AG04449 (cell line): ENCODE measurements around the gene MAPT.

Experiments used
- CTCF ChIA-PET: fragments of 350-600 bp; formaldehyde crosslinking; extraction: SDS; loops from one replicate; lab custom pipeline; 2021; ENCODE audit warnings: antibody characterized with exemption; lab: Yijun Ruan, JAX
- POLR2A ChIA-PET: fragments of 400-600, 350-600 bp; formaldehyde crosslinking; extraction: SDS; loops from one replicate; lab custom pipeline; 2020; ENCODE audit warnings: antibody characterized with exemption, inconsistent platforms; lab: Yijun Ruan, JAX
- DNase-seq: peaks from one replicate; pipeline ENCODE4 v3.0.0-alpha.2; 2010; ENCODE audit warnings: low read depth, low spot score
- H3K4me3 ChIP-seq: 2 replicates; pipeline ENCODE4 v1.5.1; 2011; ENCODE audit warnings: low read depth, mild to moderate bottlenecking, control low read depth, low read length
- CTCF ChIP-seq: IDR thresholded peaks from one replicate; pipeline ENCODE4 v1.5.1; 2011; ENCODE audit warnings: mild to moderate bottlenecking, moderate library complexity, low read length, control low read depth, inconsistent platforms; ENCODE audit not compliant: insufficient read depth; ENCODE audit errors: missing control alignments

Gene MAPT

DNA sequence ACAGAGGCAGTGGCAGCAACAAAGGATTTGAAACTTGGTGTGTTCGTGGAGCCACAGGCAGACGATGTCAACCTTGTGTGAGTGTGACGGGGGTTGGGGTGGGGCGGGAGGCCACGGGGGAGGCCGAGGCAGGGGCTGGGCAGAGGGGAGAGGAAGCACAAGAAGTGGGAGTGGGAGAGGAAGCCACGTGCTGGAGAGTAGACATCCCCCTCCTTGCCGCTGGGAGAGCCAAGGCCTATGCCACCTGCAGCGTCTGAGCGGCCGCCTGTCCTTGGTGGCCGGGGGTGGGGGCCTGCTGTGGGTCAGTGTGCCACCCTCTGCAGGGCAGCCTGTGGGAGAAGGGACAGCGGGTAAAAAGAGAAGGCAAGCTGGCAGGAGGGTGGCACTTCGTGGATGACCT is 130.2 kb downstream of the MAPT start:
- CTCF ChIA-PET, result no interaction called here
- POLR2A ChIA-PET, result no interaction called here
- no peak for TF ChIP-seq CTCF
- no peak for DNase-seq
- no peak overlapping the region for H3K4me3 ChIP-seq

DNA sequence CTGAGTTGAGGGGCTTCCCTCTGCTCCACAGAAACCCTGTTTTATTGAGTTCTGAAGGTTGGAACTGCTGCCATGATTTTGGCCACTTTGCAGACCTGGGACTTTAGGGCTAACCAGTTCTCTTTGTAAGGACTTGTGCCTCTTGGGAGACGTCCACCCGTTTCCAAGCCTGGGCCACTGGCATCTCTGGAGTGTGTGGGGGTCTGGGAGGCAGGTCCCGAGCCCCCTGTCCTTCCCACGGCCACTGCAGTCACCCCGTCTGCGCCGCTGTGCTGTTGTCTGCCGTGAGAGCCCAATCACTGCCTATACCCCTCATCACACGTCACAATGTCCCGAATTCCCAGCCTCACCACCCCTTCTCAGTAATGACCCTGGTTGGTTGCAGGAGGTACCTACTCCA is 130.7 kb downstream of the MAPT start:
- ChIA-PET CTCF (no interaction called here), POLR2A (no interaction called here)
- TF ChIP-seq CTCF, result no peak
- DNase-seq, result no peak
- H3K4me3 ChIP-seq, result no peak overlapping the region

DNA sequence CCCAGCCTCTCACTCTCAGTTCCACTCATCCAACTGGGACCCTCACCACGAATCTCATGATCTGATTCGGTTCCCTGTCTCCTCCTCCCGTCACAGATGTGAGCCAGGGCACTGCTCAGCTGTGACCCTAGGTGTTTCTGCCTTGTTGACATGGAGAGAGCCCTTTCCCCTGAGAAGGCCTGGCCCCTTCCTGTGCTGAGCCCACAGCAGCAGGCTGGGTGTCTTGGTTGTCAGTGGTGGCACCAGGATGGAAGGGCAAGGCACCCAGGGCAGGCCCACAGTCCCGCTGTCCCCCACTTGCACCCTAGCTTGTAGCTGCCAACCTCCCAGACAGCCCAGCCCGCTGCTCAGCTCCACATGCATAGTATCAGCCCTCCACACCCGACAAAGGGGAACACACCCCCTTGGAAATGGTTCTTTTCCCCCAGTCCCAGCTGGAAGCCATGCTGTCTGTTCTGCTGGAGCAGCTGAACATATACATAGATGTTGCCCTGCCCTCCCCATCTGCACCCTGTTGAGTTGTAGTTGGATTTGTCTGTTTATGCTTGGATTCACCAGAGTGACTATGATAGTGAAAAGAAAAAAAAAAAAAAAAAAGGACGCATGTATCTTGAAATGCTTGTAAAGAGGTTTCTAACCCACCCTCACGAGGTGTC is 131.3 kb downstream of the MAPT start:
- POLR2A ChIA-PET, result no interaction called here
- CTCF ChIA-PET, result interaction anchor here (1.0 kb wide), 2 partner anchors 14 to 17 kb away, joined by 3 to 4 read pairs; no protein-coding TSS in a partner anchor
- no peak for DNase-seq
- no peak for TF ChIP-seq CTCF
- no peak overlapping the region for H3K4me3 ChIP-seq

DNA sequence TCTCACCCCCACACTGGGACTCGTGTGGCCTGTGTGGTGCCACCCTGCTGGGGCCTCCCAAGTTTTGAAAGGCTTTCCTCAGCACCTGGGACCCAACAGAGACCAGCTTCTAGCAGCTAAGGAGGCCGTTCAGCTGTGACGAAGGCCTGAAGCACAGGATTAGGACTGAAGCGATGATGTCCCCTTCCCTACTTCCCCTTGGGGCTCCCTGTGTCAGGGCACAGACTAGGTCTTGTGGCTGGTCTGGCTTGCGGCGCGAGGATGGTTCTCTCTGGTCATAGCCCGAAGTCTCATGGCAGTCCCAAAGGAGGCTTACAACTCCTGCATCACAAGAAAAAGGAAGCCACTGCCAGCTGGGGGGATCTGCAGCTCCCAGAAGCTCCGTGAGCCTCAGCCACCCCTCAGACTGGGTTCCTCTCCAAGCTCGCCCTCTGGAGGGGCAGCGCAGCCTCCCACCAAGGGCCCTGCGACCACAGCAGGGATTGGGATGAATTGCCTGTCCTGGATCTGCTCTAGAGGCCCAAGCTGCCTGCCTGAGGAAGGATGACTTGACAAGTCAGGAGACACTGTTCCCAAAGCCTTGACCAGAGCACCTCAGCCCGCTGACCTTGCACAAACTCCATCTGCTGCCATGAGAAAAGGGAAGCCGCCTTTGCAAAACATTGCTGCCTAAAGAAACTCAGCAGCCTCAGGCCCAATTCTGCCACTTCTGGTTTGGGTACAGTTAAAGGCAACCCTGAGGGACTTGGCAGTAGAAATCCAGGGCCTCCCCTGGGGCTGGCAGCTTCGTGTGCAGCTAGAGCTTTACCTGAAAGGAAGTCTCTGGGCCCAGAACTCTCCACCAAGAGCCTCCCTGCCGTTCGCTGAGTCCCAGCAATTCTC is 132.1 kb downstream of the MAPT start:
- ChIA-PET POLR2A (no interaction called here), CTCF (interaction anchor here (1.0 to 2.2 kb wide), 3 partner anchors 13 to 17 kb away, joined by 3 to 15 read pairs (median 4); no protein-coding TSS in a partner anchor)
- no peak overlapping the region for H3K4me3 ChIP-seq
- no peak for TF ChIP-seq CTCF
- no peak for DNase-seq

DNA sequence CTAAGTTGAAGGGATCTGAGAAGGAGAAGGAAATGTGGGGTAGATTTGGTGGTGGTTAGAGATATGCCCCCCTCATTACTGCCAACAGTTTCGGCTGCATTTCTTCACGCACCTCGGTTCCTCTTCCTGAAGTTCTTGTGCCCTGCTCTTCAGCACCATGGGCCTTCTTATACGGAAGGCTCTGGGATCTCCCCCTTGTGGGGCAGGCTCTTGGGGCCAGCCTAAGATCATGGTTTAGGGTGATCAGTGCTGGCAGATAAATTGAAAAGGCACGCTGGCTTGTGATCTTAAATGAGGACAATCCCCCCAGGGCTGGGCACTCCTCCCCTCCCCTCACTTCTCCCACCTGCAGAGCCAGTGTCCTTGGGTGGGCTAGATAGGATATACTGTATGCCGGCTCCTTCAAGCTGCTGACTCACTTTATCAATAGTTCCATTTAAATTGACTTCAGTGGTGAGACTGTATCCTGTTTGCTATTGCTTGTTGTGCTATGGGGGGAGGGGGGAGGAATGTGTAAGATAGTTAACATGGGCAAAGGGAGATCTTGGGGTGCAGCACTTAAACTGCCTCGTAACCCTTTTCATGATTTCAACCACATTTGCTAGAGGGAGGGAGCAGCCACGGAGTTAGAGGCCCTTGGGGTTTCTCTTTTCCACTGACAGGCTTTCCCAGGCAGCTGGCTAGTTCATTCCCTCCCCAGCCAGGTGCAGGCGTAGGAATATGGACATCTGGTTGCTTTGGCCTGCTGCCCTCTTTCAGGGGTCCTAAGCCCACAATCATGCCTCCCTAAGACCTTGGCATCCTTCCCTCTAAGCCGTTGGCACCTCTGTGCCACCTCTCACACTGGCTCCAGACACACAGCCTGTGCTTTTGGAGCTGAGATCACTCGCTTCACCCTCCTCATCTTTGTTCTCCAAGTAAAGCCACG is 133.0 kb downstream of the MAPT start:
- POLR2A ChIA-PET, result no interaction called here

More for the DNA sequence above, 133.0 kb downstream of the MAPT start:
- no peak for TF ChIP-seq CTCF
- no peak for DNase-seq
- H3K4me3 ChIP-seq, result no peak overlapping the region
- CTCF ChIA-PET, result interaction anchor here (1.0 to 2.2 kb wide), 5 partner anchors 16 to 186 kb away, joined by 3 to 15 read pairs (median 3); no protein-coding TSS in a partner anchor
